IgD-negative memory B cell (primary cell): ENCODE data around the gene MED29. TPM values are rescaled to one million over a fixed set of nuclear protein-coding genes. Genes with fewer than 3 reads are reported as not detected.

ENCODE experiments used
- H3K27ac Mint-ChIP-seq, 3 donors: one replicate each; pipeline ENCODE4 v1.8.0; 2020 to 2022; ENCODE audit warnings: mild to moderate bottlenecking in 3 of 3, mixed read lengths in 3 of 3, moderate library complexity in 1 of 3
- H3K27me3 Mint-ChIP-seq: one replicate; pipeline ENCODE4 v1.8.0; 2021; ENCODE audit warnings: mixed read lengths
- H3K36me3 Mint-ChIP-seq: one replicate; pipeline ENCODE4 v1.8.0; 2020; ENCODE audit warnings: mild to moderate bottlenecking, mixed read lengths
- H3K4me1 Mint-ChIP-seq, 3 donors: one replicate each; pipeline ENCODE4 v1.8.0; 2020 to 2022; ENCODE audit warnings: mixed read lengths in 3 of 3, mild to moderate bottlenecking in 1 of 3
- H3K4me3 Mint-ChIP-seq, 4 donors: one replicate each; pipeline ENCODE4 v1.8.0; 2020 to 2022; ENCODE audit warnings: mild to moderate bottlenecking in 4 of 4, mixed read lengths in 4 of 4, moderate library complexity in 3 of 4
- H3K9me3 Mint-ChIP-seq, 3 donors: one replicate each; pipeline ENCODE4 v1.8.0; 2020 to 2021; ENCODE audit warnings: mixed read lengths in 3 of 3, mild to moderate bottlenecking in 1 of 3
- polyA plus RNA-seq: library from polyadenylated mRNA; unstranded; fragments of 300-500 nt; fragmentation: Illumina TruSeq; gene quantifications from one replicate; pipeline ENCODE4 v1.2.3, GENCODE V29; 2021

Gene MED29, protein sequence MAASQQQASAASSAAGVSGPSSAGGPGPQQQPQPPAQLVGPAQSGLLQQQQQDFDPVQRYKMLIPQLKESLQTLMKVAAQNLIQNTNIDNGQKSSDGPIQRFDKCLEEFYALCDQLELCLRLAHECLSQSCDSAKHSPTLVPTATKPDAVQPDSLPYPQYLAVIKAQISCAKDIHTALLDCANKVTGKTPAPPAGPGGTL
- polyA plus RNA-seq: 68.7 TPM

DNA sequence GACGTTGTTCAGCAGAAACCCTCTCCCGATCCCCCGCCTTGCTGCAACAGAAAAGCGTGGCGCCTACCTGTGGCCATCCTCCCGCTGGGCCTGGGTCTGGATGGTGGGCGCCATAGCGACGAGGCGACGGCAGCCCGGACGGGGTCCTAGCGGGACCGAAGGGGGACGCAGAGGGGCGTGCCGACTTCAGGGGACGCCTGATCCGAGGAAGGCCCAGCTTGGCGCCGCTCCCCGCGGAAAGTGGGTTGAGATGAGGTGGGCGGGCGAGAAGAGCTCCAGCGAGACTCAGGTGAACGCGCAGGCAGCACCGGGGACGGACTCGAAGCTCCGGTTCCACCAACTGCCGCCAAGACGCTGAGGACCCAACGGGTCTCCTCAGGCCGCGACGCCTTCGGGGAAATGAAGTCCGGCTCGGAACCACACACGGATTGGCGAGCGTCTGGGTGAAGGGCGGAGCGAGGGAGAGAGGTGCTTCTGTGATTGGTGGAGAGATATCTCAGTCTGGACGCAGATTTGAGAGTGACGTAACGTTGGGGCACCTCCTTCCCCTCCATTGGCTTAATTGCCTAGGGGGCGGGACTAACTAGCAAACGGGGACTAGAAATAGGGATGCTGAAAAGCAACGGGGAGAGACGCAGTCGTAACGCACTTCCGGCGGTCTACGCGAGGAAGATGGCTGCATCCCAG, at the start of gene MED29, which contains the start of gene PAF1:
Gene MED29, plus strand, starts transcription at position 628 of the 687 bp plus-strand sequence. Its CDS starts 45 bp downstream, at position 673.
Gene PAF1, minus strand, starts transcription at position 356 of the 687 bp plus-strand sequence. Its CDS starts 242 bp downstream, at position 114.
- Mint-ChIP-seq H3K4me1 (peaks cover 7 to 19% (median 16%) of the 10 kb centered on the region in 3 donors), H3K36me3 (peaks cover 7% of the 10 kb centered on the region), H3K27ac (peak within 1 kb of the TSS; percentile 78 to 99 (median 98)), H3K27me3 (no peaks in the 10 kb centered on the region), H3K4me3 (peak within 1 kb of the TSS; percentile 84 to 97 (median 97)), H3K9me3 (no peaks in the 10 kb centered on the region)

DNA sequence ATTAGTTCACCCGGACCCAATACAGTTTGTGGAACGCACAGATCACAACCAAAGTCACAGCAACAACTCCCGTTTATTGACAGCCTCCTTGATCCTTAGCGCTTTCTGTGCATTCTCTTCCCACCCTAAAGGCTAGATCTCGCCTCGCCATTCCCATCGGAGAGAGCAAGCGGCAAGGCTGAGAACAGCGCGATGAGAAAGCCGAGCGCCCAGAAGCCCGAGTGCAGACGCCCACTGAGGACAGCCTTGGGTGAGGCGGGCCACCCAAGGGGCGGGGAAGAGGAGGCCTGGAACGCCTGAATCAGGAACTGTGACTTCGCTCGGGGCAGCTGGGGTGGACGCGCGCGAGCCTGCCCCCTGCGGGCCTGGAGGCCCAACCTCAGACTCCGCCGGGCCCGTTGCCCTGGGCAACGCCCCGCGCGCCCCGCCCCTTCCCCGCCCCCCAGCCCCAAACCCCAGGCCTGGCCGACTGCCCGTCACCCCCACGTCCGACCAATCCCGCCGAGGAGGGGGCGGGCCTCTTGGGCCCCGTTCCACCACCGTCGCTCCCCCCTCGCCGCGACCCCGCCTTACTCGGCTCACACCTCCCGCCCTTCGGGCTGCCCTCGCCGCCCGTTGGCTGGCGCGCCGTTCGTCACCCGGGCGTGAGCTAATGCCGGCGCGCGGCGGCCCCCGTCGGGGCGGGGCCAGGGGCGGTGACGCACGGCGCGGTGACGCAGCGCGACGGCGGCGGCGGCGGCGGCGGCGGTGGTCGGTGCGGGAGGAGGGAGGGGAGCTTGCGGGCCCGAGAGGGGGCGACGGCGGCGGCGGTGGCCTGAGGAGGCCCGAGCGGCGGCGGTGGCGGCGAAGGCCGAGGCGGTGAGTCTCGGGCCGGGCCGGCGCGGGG, 49.2 kb upstream of the MED29 start, which contains the start of gene SAMD4B:
Gene SAMD4B, plus strand, starts transcription at position 703 of the 886 bp plus-strand sequence. CDS start 14,473 bp downstream, outside the sequence.
- Mint-ChIP-seq H3K9me3 (no peaks in the 10 kb centered on the region), H3K36me3 (peaks cover 7% of the 10 kb centered on the region), H3K27ac (peak within 1 kb of the TSS; percentile 81 to 96 (median 96)), H3K4me1 (peaks cover 46 to 53% (median 46%) of the 10 kb centered on the region in 3 donors), H3K27me3 (no peaks in the 10 kb centered on the region), H3K4me3 (peak within 1 kb of the TSS; percentile 93 to 100 (median 96))

DNA sequence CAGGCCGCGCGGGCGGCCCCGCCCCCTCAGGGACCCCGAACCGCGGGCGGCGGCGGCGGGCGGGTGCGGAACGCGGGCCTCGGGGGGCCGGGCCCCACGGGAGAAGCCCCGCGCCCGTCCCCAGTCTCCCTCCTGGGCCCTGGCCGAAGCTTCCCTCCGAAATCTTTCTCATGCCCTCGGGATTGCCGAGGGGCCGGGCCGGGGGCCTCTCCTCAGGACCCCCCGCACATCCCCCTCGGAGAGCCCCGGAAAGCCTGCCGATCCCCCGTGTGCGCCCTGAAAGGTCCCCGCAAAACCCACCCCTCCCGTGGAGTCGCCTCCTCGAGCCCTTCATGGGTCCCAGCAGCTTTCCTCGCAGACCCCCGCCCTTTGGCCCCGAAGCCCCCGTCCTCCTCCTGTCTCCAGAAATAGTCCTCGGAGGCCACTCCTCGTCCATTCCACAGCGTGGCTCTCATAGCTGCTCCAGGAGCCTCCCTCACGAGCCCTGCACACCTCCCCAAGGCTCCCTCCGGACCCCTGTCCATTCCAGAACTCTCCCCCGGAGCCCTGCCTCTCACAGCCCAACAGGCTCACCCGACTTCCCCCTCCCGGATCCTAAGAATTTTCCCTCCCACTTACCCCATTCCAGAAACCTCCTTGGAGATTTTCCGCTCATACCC, 48.4 kb upstream of the MED29 start:
- Mint-ChIP-seq H3K27me3 (no peaks in the 10 kb centered on the region), H3K4me1 (peaks cover 37 to 50% (median 43%) of the 10 kb centered on the region in 3 donors), H3K4me3 (peak overlapping the region; percentile 81 to 92 (median 85)), H3K27ac (peak overlapping the region in 1 of 3 donors; percentile 96), H3K9me3 (no peaks in the 10 kb centered on the region), H3K36me3 (peaks cover 7% of the 10 kb centered on the region)

DNA sequence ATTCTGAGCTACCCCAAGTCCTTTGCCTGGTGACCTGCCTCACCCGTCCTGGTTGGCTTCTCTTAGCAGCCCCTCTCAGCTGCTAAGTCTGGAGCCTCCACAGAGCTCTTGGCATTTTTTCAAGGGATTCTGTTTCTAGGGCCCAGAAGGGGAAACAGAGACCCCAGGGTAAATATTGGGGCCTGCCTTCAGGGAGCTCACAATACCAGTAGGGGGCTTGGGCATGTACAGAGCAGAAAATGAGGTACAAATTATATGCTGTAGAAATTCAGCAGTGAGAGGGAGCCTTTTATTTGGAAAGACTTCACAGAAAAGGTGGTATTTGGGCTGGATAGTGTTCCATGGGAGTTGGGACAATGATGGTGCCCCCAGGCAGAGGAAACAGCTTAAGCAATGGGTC, 45.2 kb upstream of the MED29 start:
- H3K4me3 Mint-ChIP-seq: peak overlapping the region in 2 of 4 donors; percentile 12 to 87

DNA sequence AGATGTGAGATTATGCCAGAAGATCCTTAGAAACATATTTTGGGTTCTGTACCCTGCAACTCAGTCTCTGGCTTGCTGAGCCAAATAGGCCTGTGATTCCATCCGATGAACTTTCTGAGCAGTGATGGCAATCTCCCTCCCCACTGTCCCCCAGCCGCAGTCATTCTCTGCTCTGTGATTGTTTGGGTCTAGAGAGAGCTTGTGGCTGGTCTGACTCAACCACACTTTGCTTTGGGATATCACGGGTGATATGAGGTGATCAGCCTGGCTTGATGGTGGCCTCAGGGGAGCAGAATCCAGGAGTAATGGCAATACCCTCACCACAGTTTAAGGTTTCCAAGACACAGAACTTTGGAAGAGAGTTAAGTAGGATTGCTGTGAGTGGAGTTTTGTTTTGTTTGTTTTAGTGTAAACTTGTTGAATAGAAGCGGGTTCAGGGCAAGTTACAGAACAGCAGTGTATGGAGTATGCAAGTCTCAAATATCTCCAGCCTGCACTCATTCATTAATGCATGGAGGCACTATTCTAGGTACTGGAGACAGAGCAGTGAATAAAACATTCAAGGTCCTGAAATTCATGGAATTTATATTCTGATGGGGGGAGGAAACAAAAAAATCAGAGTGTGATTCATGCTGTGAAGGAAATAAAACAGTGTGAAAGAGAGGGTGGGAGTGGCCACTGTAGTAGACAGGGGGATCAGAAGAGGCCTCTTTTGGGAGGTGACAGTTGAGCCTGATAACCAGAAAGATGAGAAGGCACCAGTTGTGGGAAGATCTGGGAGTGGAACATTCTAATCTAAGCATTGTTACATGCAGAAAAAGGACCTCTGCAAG, 43.6 kb upstream of the MED29 start:
- Mint-ChIP-seq H3K9me3 (no peaks in the 10 kb centered on the region), H3K36me3 (peaks cover 15% of the 10 kb centered on the region), H3K4me3 (peak overlapping the region in 1 of 4 donors; percentile 87), H3K27ac (peak overlapping the region in 2 of 3 donors; percentile 50 to 83), H3K27me3 (no peaks in the 10 kb centered on the region), H3K4me1 (peaks cover 35 to 46% (median 40%) of the 10 kb centered on the region in 3 donors)

More for the DNA sequence above, 45.2 kb upstream of the MED29 start:
- Mint-ChIP-seq H3K27me3 (no peaks in the 10 kb centered on the region), H3K36me3 (peaks cover 5% of the 10 kb centered on the region), H3K9me3 (no peaks in the 10 kb centered on the region), H3K4me1 (peaks cover 32 to 44% (median 39%) of the 10 kb centered on the region in 3 donors), H3K27ac (peak overlapping the region in 2 of 3 donors; percentile 45 to 96)

DNA sequence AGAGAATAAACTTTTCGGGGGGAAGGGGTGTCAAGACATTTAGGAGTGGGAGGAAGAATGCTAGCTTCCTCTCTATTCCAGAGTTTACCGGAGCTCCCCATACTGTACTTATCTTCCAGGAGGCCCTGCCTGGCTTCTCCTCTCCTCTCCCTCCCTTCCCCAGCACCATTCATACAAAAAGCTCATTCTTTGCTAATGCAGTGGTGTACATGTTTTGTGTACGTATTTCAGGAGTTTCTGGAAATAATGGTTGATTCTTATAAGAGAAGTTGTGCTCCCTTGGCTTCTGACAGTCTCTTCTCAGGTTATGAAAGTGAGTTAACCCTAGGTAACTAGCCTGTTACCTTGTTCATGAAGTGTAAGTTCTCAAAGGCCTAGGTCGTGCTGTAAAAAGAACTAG, 41.9 kb upstream of the MED29 start:
- Mint-ChIP-seq H3K9me3 (no peaks in the 10 kb centered on the region), H3K4me1 (peaks cover 25 to 37% (median 31%) of the 10 kb centered on the region in 3 donors), H3K36me3 (peaks cover 18% of the 10 kb centered on the region), H3K4me3 (peak overlapping the region in 1 of 4 donors; percentile 48), H3K27me3 (no peaks in the 10 kb centered on the region), H3K27ac (peak overlapping the region in 1 of 3 donors; percentile 12)

DNA sequence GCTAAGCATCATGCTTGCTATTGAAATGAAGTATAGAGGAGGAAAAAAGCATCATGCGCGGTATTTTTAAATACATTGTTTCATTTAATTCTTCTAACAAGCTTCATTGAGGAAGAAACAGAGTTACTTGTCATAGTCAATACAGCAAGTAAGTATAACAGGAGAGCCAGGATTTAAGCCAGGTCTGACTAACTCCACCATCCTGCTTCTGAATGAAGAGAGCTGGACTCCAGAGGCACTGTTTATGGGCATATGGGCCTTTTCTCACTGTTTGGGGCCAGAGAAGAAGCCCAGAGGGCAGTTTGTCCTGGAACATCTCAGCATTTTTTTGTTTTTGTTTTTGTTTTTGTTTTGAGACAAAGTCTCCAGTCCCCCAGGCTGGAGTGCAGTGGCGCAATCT, 41.0 kb upstream of the MED29 start:
- H3K27ac Mint-ChIP-seq: peak overlapping the region in 1 of 3 donors; percentile 12

DNA sequence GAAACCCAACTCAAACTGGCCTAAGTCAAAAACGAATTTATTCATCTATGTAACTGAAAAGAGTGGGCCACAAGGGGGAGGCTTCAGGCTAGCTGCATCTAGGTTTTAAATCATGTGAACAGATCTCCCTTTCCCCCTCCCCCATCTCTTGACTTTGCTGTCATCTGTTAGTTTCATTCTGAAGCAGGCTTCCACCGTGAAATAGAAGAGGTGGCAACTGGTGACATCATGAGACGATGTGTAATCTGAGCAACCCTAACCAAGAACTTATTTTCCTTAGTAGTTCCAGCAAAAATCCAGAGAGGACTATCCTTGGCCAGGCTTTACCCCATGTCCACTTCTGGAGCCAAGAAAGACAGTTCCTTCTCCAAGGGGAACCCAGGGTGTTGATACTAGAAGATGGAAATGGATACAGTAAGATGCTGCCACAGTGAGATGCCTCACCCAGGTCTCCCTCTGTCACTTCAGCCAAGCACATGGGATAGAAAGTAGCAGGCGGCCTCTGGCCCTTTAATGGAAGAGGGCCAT, 39.6 kb upstream of the MED29 start:
- H3K27me3 Mint-ChIP-seq: no peaks in the 10 kb centered on the region
- H3K9me3 Mint-ChIP-seq: no peaks in the 10 kb centered on the region
- peaks cover 14 to 17% (median 16%) of the 10 kb centered on the region in 3 donors for H3K4me1 Mint-ChIP-seq
- peak overlapping the region in 2 of 4 donors; percentile 55 to 62 for H3K4me3 Mint-ChIP-seq
- H3K36me3 Mint-ChIP-seq: peaks cover 15% of the 10 kb centered on the region
- peak overlapping the region; percentile 79 to 95 (median 88) for H3K27ac Mint-ChIP-seq

More for the DNA sequence above, 41.0 kb upstream of the MED29 start:
- Mint-ChIP-seq H3K9me3 (no peaks in the 10 kb centered on the region), H3K4me3 (no peak overlapping the region), H3K4me1 (peaks cover 20 to 29% (median 24%) of the 10 kb centered on the region in 3 donors), H3K27me3 (no peaks in the 10 kb centered on the region), H3K36me3 (peaks cover 18% of the 10 kb centered on the region)

DNA sequence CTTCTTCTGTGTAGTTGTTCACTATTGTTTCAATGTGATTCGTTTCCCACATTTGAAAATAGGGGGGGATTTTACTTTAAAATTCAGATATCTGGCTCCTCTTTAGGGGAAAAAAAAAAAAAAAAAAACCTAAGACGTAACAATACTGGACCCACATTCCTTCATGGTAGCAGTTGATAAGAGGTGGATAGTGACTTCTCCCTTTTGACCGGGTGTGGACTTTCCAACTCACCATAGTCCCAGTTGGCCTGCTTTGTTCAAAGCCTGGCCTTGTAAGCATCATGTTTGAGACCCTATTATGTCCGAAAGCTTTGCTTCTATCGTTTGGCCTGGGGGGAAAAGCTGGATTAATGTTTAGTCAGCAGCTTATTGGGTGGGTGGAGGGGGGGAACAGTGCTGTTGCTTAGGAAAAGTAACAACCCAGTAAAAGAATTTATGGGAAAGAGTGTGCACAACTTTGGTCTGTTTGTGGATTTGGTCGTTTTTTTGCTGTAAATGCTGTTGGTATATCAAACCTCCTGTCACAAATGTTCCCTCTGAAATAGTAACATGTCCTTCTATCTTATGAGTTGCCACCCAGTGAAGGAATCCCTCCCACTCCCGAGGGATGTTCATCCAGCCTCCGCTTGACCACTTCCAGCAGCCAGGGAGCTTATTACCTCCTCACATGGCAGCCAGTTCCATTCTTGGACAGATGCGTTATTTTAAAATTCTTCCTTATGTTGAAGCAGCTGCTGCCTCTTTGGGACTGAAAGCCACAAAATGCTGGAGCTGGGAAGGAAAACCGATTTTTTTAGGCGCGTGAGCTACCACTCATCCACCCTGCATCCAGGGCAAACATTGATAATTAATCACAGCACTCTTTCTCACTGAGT, 38.6 kb upstream of the MED29 start:
- Mint-ChIP-seq H3K27me3 (no peaks in the 10 kb centered on the region), H3K27ac (peak overlapping the region; percentile 79 to 95 (median 88)), H3K36me3 (peaks cover 15% of the 10 kb centered on the region), H3K4me1 (peaks cover 10 to 16% (median 16%) of the 10 kb centered on the region in 3 donors), H3K4me3 (peak overlapping the region in 1 of 4 donors; percentile 20), H3K9me3 (no peaks in the 10 kb centered on the region)

DNA sequence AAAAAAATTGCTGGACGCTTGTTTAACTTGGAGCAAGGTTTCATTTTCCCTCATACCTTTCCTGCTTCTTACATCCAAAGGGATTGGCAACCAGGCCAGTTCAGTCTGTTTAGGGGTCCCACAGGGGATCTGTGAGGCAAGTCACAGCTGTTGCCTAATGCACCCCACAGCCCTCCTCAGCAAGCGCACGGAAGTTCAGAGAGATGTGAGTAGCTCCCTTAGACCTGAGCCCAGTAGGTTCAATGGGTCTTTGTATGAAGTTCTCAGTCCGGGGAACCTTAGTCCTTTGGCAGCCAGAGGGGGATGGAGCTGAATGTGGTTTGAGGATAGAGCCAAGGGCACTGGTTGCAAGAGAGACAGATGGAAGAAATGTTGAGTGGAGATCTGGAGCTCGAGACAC, 35.9 kb upstream of the MED29 start:
- Mint-ChIP-seq H3K4me3 (no peak overlapping the region), H3K36me3 (peaks cover 18% of the 10 kb centered on the region), H3K27ac (no peak overlapping the region), H3K9me3 (no peaks in the 10 kb centered on the region), H3K4me1 (peaks cover 8 to 14% (median 10%) of the 10 kb centered on the region in 3 donors), H3K27me3 (no peaks in the 10 kb centered on the region)

DNA sequence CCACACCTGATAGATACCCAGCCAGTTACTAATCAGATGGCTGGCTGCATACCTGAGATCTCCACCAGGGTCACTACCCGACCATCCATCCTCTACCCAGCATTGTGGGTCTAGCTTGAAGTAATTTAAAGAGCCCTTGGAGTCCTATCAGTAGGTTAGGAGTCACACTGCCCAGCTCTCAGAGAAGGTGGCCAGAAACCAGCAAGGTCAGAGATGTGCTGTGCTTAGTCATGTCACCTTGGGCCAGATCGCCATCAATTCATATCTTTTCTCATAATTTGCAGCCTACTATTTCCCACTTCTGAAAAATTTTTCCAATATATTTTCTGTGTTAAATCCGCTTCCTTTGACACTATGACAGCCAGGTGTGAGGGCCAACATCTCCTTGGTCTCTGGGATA, 35.1 kb upstream of the MED29 start:
- peaks cover 10 to 14% (median 12%) of the 10 kb centered on the region in 3 donors for H3K4me1 Mint-ChIP-seq
- H3K9me3 Mint-ChIP-seq: no peaks in the 10 kb centered on the region
- no peak overlapping the region for H3K4me3 Mint-ChIP-seq
- H3K27ac Mint-ChIP-seq: peak overlapping the region in 2 of 3 donors; percentile 53 to 67
- peaks cover 18% of the 10 kb centered on the region for H3K36me3 Mint-ChIP-seq
- no peaks in the 10 kb centered on the region for H3K27me3 Mint-ChIP-seq

DNA sequence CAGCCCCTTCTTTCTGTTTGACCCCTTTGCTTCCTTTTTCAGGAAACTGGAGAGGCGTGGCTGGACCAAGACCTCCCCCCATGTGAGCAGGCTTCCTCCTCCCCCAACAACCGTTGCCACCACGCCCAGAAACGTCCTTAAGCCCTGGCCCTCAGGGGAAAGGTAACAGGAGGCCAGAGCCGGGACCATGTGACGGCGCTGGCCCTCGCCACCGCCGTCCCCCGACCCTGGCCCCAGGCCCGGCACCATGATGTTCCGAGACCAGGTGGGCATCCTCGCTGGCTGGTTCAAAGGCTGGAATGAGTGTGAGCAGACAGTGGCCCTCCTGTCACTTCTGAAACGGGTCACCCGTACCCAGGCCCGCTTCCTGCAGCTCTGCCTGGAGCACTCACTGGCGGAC, 34.5 kb upstream of the MED29 start:
- Mint-ChIP-seq H3K4me1 (peaks cover 5 to 10% (median 6%) of the 10 kb centered on the region in 3 donors), H3K27me3 (no peaks in the 10 kb centered on the region), H3K4me3 (no peak overlapping the region), H3K9me3 (no peaks in the 10 kb centered on the region), H3K36me3 (peaks cover 16% of the 10 kb centered on the region), H3K27ac (peak overlapping the region in 1 of 3 donors; percentile 67)
